Hepatocyte (in vitro differentiated cells): ENCODE results near the gene GIPC2.

Source experiments
- CTCF ChIP-seq: fragments of 200-600 bp; sonication (generic); IDR thresholded peaks from 2 replicates; pipeline ENCODE4 v1.5.1; 2016; ENCODE audit warnings: antibody characterized with exemption, mild to moderate bottlenecking; ENCODE audit not compliant: poor library complexity
- EZH2 ChIP-seq: fragments of 200-600 bp; sonication (generic); IDR thresholded peaks from 2 replicates; pipeline ENCODE4 v1.6.1; 2016; ENCODE audit warnings: antibody characterized with exemption, mild to moderate bottlenecking, borderline replicate concordance
- EZH2phosphoT487 ChIP-seq: fragments of 200-600 bp; sonication (generic); IDR thresholded peaks from one replicate; pipeline ENCODE4 v1.6.1; 2018; ENCODE audit warnings: antibody characterized with exemption, mild to moderate bottlenecking, low read depth, moderate library complexity; ENCODE audit not compliant: unreplicated experiment, severe bottlenecking

GRCh38 chr1:78045926-78046778, at the start of gene GIPC2:
- TF ChIP-seq CTCF (no peak), EZH2 (peak; percentile 66), EZH2phosphoT487 (peak; percentile 26)
